Loucy (cell line): ENCODE measurements around the gene DNAJC1.

Experiments
- H2AFZ ChIP-seq: fragments of 200-600 bp; sonication (generic); 2 replicates; pipeline ENCODE4 v1.6.0; 2016; ENCODE audit warnings: antibody characterized with exemption, mild to moderate bottlenecking, low read length, moderate library complexity
- H3F3A ChIP-seq: fragments of 200-600 bp; 2 replicates; pipeline ENCODE4 v1.6.0; 2016; ENCODE audit warnings: antibody characterized with exemption, low read depth, mild to moderate bottlenecking
- H3K27me3 ChIP-seq: fragments of 200-600 bp; sonication (generic); 2 replicates; pipeline ENCODE4 v1.6.1; 2014; ENCODE audit warnings: low read length, mild to moderate bottlenecking; ENCODE audit not compliant: insufficient read depth, poor library complexity, severe bottlenecking
- H3K36me3 ChIP-seq: fragments of 200-600 bp; sonication (generic); 2 replicates; pipeline ENCODE4 v1.6.1; 2016; ENCODE audit warnings: low read length; ENCODE audit not compliant: insufficient read depth
- H3K4me1 ChIP-seq: fragments of 200-600 bp; sonication (generic); 2 replicates; pipeline ENCODE4 v1.5.1; 2014; ENCODE audit warnings: low read length, mild to moderate bottlenecking; ENCODE audit not compliant: insufficient read depth, poor library complexity, severe bottlenecking
- H3K4me2 ChIP-seq: fragments of 200-600 bp; sonication (generic); 2 replicates; pipeline ENCODE4 v1.6.0; 2014; ENCODE audit warnings: antibody characterized with exemption, low read length, low read depth, mild to moderate bottlenecking; ENCODE audit not compliant: poor library complexity, severe bottlenecking
- H3K4me3 ChIP-seq: fragments of 200-600 bp; sonication (generic); 2 replicates; pipeline ENCODE4 v1.5.1; 2014; ENCODE audit warnings: low read length, mild to moderate bottlenecking, mixed read lengths; ENCODE audit not compliant: poor library complexity, severe bottlenecking
- H3K79me2 ChIP-seq: fragments of 200-600 bp; sonication (generic); 2 replicates; pipeline ENCODE4 v1.6.1; 2014; ENCODE audit warnings: low read length; ENCODE audit not compliant: insufficient read depth
- H3K9ac ChIP-seq: fragments of 200-600 bp; sonication (generic); 2 replicates; pipeline ENCODE4 v1.6.0; 2014; ENCODE audit warnings: mild to moderate bottlenecking, low read depth, low read length, moderate library complexity; ENCODE audit not compliant: poor library complexity, severe bottlenecking
- H3K9me2 ChIP-seq: fragments of 200-600 bp; sonication (generic); replicated peaks from 2 replicates; pipeline ENCODE4 v1.6.1; 2016; ENCODE audit warnings: low read depth, low read length, mixed read lengths
- H3K9me3 ChIP-seq: fragments of 200-600 bp; sonication (generic); 2 replicates; pipeline ENCODE4 v1.6.1; 2014; ENCODE audit warnings: mild to moderate bottlenecking, antibody characterized with exemption, low read length, low read depth; ENCODE audit not compliant: insufficient read depth
- H4K20me1 ChIP-seq: fragments of 200-600 bp; sonication (generic); 2 replicates; pipeline ENCODE4 v1.6.0; 2014; ENCODE audit warnings: antibody characterized with exemption, low read length, mild to moderate bottlenecking; ENCODE audit not compliant: insufficient read depth, poor library complexity, severe bottlenecking
- CTCF ChIP-seq: fragments of 200-600 bp; sonication (generic); conservative IDR thresholded peaks from 2 replicates; pipeline ENCODE4 v1.5.1; 2014; ENCODE audit warnings: mild to moderate bottlenecking, antibody characterized with exemption, low read length
- EZH2phosphoT487 ChIP-seq: fragments of 200-600 bp; IDR thresholded peaks from 2 replicates; pipeline ENCODE4 v1.6.1; 2018; ENCODE audit warnings: antibody characterized with exemption, mild to moderate bottlenecking, moderate library complexity, borderline replicate concordance

Gene DNAJC1

DNA sequence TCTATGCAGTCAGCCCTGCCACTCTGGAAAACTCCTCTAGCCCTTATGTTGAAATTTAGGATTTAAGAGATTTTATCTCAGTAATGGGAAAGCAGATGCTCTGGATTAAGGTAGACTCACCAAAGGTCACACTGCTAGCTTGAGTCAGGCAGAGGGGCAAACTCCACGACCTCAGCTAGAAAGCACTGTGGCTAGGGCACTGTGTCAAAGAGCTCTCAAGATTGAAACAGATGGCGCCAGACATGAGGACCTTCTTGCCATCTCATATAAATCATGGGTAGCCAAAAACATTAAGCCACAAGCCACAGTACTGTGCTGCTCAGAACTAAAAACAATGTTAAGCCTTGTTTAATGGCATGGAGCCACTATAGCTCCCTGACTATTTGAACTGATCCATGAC lies 188.7 kb downstream of the DNAJC1 start:
- Histone ChIP-seq H2AFZ (no peak overlapping the region), H3K9ac (no peak overlapping the region), H3K27me3 (no peaks in the 10 kb centered on the region), H3K9me2 (no peaks in the 10 kb centered on the region), H3K4me3 (no peak overlapping the region), H3F3A (no peaks in the 10 kb centered on the region), H3K36me3 (peaks cover 5% of the 10 kb centered on the region; the same call in 1 of the 2 replicates), H3K4me1 (no peaks in the 10 kb centered on the region), H3K79me2 (no peaks in the 10 kb centered on the region), H4K20me1 (no peaks in the 10 kb centered on the region), H3K4me2 (no peak overlapping the region), H3K9me3 (no peaks in the 10 kb centered on the region)
- no peak for TF ChIP-seq CTCF
- TF ChIP-seq EZH2phosphoT487, result no peak

DNA sequence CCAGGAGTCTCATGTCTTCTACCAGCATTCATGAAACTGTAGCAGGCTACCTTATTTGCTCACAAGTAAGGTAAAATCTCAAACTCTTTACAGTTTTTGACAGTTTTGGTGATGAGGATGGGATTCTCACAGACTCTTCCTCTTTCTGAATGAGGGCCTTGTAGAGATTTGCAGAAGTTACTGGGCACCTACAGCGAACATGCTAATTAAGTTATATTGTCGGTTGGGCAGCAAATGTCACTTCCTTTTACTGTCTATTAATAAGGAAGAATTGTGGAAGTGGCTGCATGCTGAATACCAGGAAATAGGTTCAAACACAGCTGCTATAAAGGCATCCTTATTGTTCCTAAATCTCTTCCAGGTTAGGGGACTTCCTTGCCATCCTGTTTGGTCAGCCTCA lies 189.6 kb downstream of the DNAJC1 start:
- no peak overlapping the region for H3K9ac ChIP-seq
- no peaks in the 10 kb centered on the region for H3K79me2 ChIP-seq
- H3K36me3 ChIP-seq, result peaks cover 5% of the 10 kb centered on the region; the same call in 1 of the 2 replicates
- no peaks in the 10 kb centered on the region for H3K27me3 ChIP-seq
- TF ChIP-seq EZH2phosphoT487 (no peak), CTCF (no peak)
- H3K9me3 ChIP-seq, result no peaks in the 10 kb centered on the region
- H3K4me3 ChIP-seq, result no peak overlapping the region
- no peak overlapping the region for H3K4me2 ChIP-seq
- no peaks in the 10 kb centered on the region for H4K20me1 ChIP-seq
- no peak overlapping the region for H2AFZ ChIP-seq
- H3K4me1 ChIP-seq, result no peaks in the 10 kb centered on the region
- H3K9me2 ChIP-seq, result no peaks in the 10 kb centered on the region
- H3F3A ChIP-seq, result no peaks in the 10 kb centered on the region

- H3K9me3 ChIP-seq, result no peaks in the 10 kb centered on the region
- no peaks in the 10 kb centered on the region for H3K79me2 ChIP-seq
- no peaks in the 10 kb centered on the region for H3F3A ChIP-seq
- no peak overlapping the region for H2AFZ ChIP-seq
- peaks cover 10% of the 10 kb centered on the region for H3K4me1 ChIP-seq
- no peak overlapping the region for H3K4me2 ChIP-seq
- peaks cover 5% of the 10 kb centered on the region; the same call in 1 of the 2 replicates for H3K36me3 ChIP-seq
- TF ChIP-seq CTCF, result no peak
- no peak for TF ChIP-seq EZH2phosphoT487
- H3K9me2 ChIP-seq, result no peaks in the 10 kb centered on the region
- H3K27me3 ChIP-seq, result no peaks in the 10 kb centered on the region
- no peak overlapping the region for H3K4me3 ChIP-seq
- no peaks in the 10 kb centered on the region for H4K20me1 ChIP-seq
- H3K9ac ChIP-seq, result no peak overlapping the region
Measured at GRCh38 chr10:21811245-21811585, 192.3 kb downstream of the DNAJC1 start.
